HepG2 (cell line): ENCODE data around the gene SLU7. TPM values are rescaled to one million over a fixed set of nuclear protein-coding genes. Genes with fewer than 3 reads are reported as not detected.

Source experiments
- E2F5 ChIP-seq: sonication (generic); formaldehyde crosslinking; conservative IDR thresholded peaks from 2 replicates; pipeline ENCODE4 v1.4.0; 2020; ENCODE audit warnings: missing genetic modification reagents
- EEA1 ChIP-seq: sonication (generic); formaldehyde crosslinking; IDR thresholded peaks from 2 replicates; pipeline ENCODE4 v1.5.1; 2020; ENCODE audit warnings: mild to moderate bottlenecking, missing genetic modification reagents, borderline replicate concordance
- GABPB1 ChIP-seq: IDR thresholded peaks from 2 replicates; pipeline ENCODE4 v1.6.1; 2016; ENCODE audit warnings: mild to moderate bottlenecking, missing genetic modification reagents, moderate library complexity, missing compliant biosample characterization
- HDAC6 ChIP-seq: fragments of 200-600 bp; sonication (generic); IDR thresholded peaks from 2 replicates; pipeline ENCODE4 v1.7.0; 2017; ENCODE audit warnings: mild to moderate bottlenecking, antibody characterized with exemption, low read length, low read depth
- MIER2 ChIP-seq: IDR thresholded peaks from 2 replicates; pipeline ENCODE4 v1.6.1; 2016; ENCODE audit warnings: missing biosample characterization, missing genetic modification reagents
- PHF5A ChIP-seq: IDR thresholded peaks from one replicate; pipeline ENCODE4 v1.6.1; 2018; ENCODE audit warnings: low read depth, missing genetic modification reagents; ENCODE audit not compliant: unreplicated experiment
- REXO4 ChIP-seq: sonication (generic); formaldehyde crosslinking; IDR thresholded peaks from 2 replicates; pipeline ENCODE4 v1.8.0; 2022; ENCODE audit warnings: missing genetic modification reagents, mild to moderate bottlenecking, borderline replicate concordance
- SALL1 ChIP-seq: sonication (generic); formaldehyde crosslinking; IDR thresholded peaks from 2 replicates; pipeline ENCODE4 v1.8.0; 2022; ENCODE audit warnings: mild to moderate bottlenecking, missing genetic modification reagents
- STAT5B ChIP-seq: sonication (generic); formaldehyde crosslinking; IDR thresholded peaks from 2 replicates; pipeline ENCODE4 v1.4.0; 2020; ENCODE audit warnings: missing genetic modification reagents
- ZBTB25 ChIP-seq: IDR thresholded peaks from 2 replicates; pipeline ENCODE4 v1.6.1; 2018; ENCODE audit warnings: missing genetic modification reagents
- ZBTB38 ChIP-seq: sonication (generic); formaldehyde crosslinking; IDR thresholded peaks from 2 replicates; pipeline ENCODE4 v1.5.1; 2020; ENCODE audit warnings: mild to moderate bottlenecking, missing genetic modification reagents
- ZBTB39 ChIP-seq: sonication (generic); formaldehyde crosslinking; IDR thresholded peaks from 2 replicates; pipeline ENCODE4 v1.5.0; 2020; ENCODE audit warnings: missing genetic modification reagents
- ZEB1 ChIP-seq: IDR thresholded peaks from 2 replicates; pipeline ENCODE4 v1.6.1; 2012; ENCODE audit warnings: mild to moderate bottlenecking, low read depth, inconsistent platforms; ENCODE audit not compliant: insufficient replicate concordance
- ZKSCAN1 ChIP-seq: fragments of 150-350 bp; IDR thresholded peaks from 2 replicates; pipeline ENCODE4 v1.6.1; 2014; ENCODE audit warnings: low read length
- ZMAT3 ChIP-seq: sonication (generic); formaldehyde crosslinking; conservative IDR thresholded peaks from 2 replicates; pipeline ENCODE4 v1.7.0; 2021; ENCODE audit warnings: missing genetic modification reagents
- ZNF18 ChIP-seq: sonication (generic); formaldehyde crosslinking; IDR thresholded peaks from 2 replicates; pipeline ENCODE4 v1.8.0; 2022; ENCODE audit warnings: mild to moderate bottlenecking, missing genetic modification reagents; ENCODE audit not compliant: insufficient replicate concordance
- ZNF260 ChIP-seq: sonication (generic); formaldehyde crosslinking; IDR thresholded peaks from 2 replicates; pipeline ENCODE4 v1.4.0; 2020; ENCODE audit warnings: missing genetic modification reagents, low read depth, mild to moderate bottlenecking, borderline replicate concordance
- ZNF296 ChIP-seq: sonication (generic); formaldehyde crosslinking; conservative IDR thresholded peaks from 2 replicates; pipeline ENCODE4 v1.5.0; 2020; ENCODE audit warnings: mild to moderate bottlenecking, missing genetic modification reagents
- ZNF503 ChIP-seq: sonication (generic); formaldehyde crosslinking; IDR thresholded peaks from 2 replicates; pipeline ENCODE4 v1.4.0; 2020; ENCODE audit warnings: missing genetic modification reagents
- ZNF678 ChIP-seq: sonication (generic); formaldehyde crosslinking; IDR thresholded peaks from 2 replicates; pipeline ENCODE4 v1.4.0; 2020; ENCODE audit warnings: mild to moderate bottlenecking, missing genetic modification reagents
- ZNF768 ChIP-seq: sonication (generic); formaldehyde crosslinking; IDR thresholded peaks from 2 replicates; pipeline ENCODE4 v1.4.0; 2020; ENCODE audit warnings: missing genetic modification reagents
- ZNF788 ChIP-seq: sonication (generic); formaldehyde crosslinking; IDR thresholded peaks from 2 replicates; pipeline ENCODE4 v1.5.0; 2020; ENCODE audit warnings: mild to moderate bottlenecking, missing genetic modification reagents, borderline replicate concordance
- polyA plus RNA-seq, 8 experiments: library from polyadenylated mRNA; depleted of rRNA in 3 of 8; stranded (reverse) in 7 of 8; unstranded in 1 of 8; fragments of >200 nt; fragmentation: Illumina TruSeq in 4 of 8; extraction: Trizol in 4 of 8; gene quantifications; 2 replicates each; pipeline versions ENCODE4 v1.2.1 to v1.2.3, GENCODE V29; 2011 to 2016; ENCODE audit warnings: low read depth in 4 of 8, missing spikeins in 1 of 8, mixed read lengths in 1 of 8; ENCODE audit not compliant: insufficient read depth in 1 of 8
- total RNA-seq, 5 experiments: library from RNA; depleted of rRNA; stranded (reverse); fragments of >200 nt; fragmentation: Illumina TruSeq; extraction: Trizol; gene quantifications; 2 replicates each; pipeline ENCODE4 v1.2.3, GENCODE V29; 2016; ENCODE audit warnings: low read depth in 1 of 5

SLU7 gene
- total and polyA plus RNA-seq, 2 of the 13 experiments (the other 11 are each of a cell fraction or from before 2014, with no cell fraction given): 24.0 to 39.2 TPM

DNA sequence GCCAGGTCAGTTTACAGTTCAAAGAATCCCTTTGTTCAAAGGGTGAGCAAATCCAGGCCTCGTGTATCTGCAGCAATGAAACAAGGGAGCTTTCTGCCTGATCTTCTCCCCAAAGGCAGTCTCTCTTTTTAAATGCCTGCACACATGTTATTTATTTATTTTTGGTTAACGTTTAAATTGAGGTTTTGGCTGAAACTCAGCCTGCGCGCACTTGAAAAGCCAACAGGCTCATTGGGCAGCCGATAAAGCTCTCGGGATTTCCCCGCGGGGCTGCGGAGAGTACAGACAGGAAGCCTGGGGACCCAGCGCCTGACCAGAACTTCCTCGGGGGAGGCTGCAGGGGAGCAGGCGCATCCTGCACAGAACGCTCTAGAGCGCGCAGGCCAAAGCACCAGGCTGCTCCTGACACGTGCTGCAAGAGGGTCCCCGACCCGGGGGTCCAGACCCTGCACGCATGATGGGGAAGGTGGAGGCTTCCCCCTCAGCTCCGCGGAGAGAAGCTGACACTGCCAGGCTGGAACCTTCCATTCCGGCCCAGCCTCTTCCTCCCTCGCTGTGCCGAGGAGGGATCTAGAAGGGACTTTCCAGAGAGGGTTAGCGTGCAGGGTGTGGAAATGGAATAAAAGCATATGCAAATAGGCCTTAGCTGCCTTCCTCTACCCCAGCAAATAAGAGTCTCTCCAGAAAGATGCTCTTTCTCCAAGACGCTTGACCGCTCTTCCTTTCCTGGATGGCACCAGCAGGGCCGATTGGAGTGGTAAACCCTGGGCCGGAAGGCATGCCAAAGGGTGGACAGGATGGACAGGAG is 48.9 kb upstream of the SLU7 start (continued):
- TF ChIP-seq ZNF503 (CRISPR knock-in tag) (peak; percentile 90; the same call in 1 of the 2 replicates), EEA1 (CRISPR knock-in tag) (peak; percentile 64; the same call in 1 of the 2 replicates), E2F5 (no peak), HDAC6 (no peak), STAT5B (CRISPR knock-in tag) (no peak), ZNF260 (CRISPR knock-in tag) (no peak), ZNF296 (peak; percentile 64; the same call in 1 of the 2 replicates), ZMAT3 (CRISPR knock-in tag) (no peak; the same call in 1 of the 2 replicates), ZEB1 (no peak), ZKSCAN1 (no peak), PHF5A (CRISPR knock-in tag) (no peak), GABPB1 (CRISPR knock-in tag) (peak; percentile 81), ZBTB25 (CRISPR knock-in tag) (no peak; the same call in none of the 2 replicates), ZNF18 (CRISPR knock-in tag) (no peak), ZBTB38 (CRISPR knock-in tag) (peak; percentile 84), REXO4 (no peak), ZNF768 (CRISPR knock-in tag) (peak; percentile 85; the same call in 1 of the 2 replicates), ZBTB39 (peak; percentile 47; the same call in 1 of the 2 replicates), ZNF788 (CRISPR knock-in tag) (peak; percentile 45; the same call in 1 of the 2 replicates), ZNF678 (0 out of 2 replicates have a peak, but pooled peaks have one; percentile 75), MIER2 (CRISPR knock-in tag) (no peak), SALL1 (CRISPR knock-in tag) (peak; percentile 90; the same call in 1 of the 2 replicates)
